IMR-90 (cell line): ENCODE results near the gene ARRDC2.

Source experiments
- BHLHE40 ChIP-seq: fragments of 150-350 bp; IDR thresholded peaks from 2 replicates; pipeline ENCODE4 v1.6.1; 2016; ENCODE audit warnings: mild to moderate bottlenecking, low read depth, low read length
- CHD1 ChIP-seq: IDR thresholded peaks from 2 replicates; pipeline ENCODE4 v1.6.1; 2012; ENCODE audit warnings: low read depth, low read length, improper control_type of control experiment
- CTCF ChIP-seq: conservative IDR thresholded peaks from 2 replicates; pipeline ENCODE4 v1.5.1; 2012; ENCODE audit warnings: mild to moderate bottlenecking, low read depth, low read length, improper control_type of control experiment
- MXI1 ChIP-seq: IDR thresholded peaks from 2 replicates; pipeline ENCODE4 v1.6.1; 2012; ENCODE audit warnings: low read depth, mild to moderate bottlenecking, low read length, moderate library complexity, borderline replicate concordance
- POLR2A ChIP-seq: IDR thresholded peaks from 2 replicates; pipeline ENCODE4 v1.6.1; 2012; ENCODE audit warnings: mild to moderate bottlenecking, low read depth, low read length
- RAD21 ChIP-seq: IDR thresholded peaks from 2 replicates; pipeline ENCODE4 v1.6.1; 2012; ENCODE audit warnings: low read length, improper control_type of control experiment
- TF ChIP-seq, protein P1 (sequence below): fragments of 150-350 bp; IDR thresholded peaks from 2 replicates; pipeline ENCODE4 v1.6.1; 2016; ENCODE audit warnings: low read depth, mild to moderate bottlenecking, low read length, moderate library complexity, borderline replicate concordance

- TF ChIP-seq BHLHE40 (no peak), CTCF (no peak), RAD21 (no peak), MXI1 (no peak), CHD1 (no peak), POLR2A (no peak)
- TF ChIP-seq, protein P1, sequence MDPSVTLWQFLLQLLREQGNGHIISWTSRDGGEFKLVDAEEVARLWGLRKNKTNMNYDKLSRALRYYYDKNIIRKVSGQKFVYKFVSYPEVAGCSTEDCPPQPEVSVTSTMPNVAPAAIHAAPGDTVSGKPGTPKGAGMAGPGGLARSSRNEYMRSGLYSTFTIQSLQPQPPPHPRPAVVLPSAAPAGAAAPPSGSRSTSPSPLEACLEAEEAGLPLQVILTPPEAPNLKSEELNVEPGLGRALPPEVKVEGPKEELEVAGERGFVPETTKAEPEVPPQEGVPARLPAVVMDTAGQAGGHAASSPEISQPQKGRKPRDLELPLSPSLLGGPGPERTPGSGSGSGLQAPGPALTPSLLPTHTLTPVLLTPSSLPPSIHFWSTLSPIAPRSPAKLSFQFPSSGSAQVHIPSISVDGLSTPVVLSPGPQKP, result no peak
These were observed 21.8 kb downstream of the ARRDC2 start for GRCh38 chr19:18029617-18030338.
